HG03108 (cell line): ENCODE data around the gene OR2S2.
"Not testable (repeated sequence)": the region's sequence is repeated elsewhere in the genome, so short reads cannot be mapped to it uniquely, and the experiment has no call there.

Experiments used
- ATAC-seq: cut with Tn5 transposase; IDR thresholded peaks from one replicate; pipeline ENCODE4 v1.9.1; 2021; ENCODE audit warnings: moderate library complexity; ENCODE audit not compliant: unreplicated experiment

OR2S2 gene

DNA sequence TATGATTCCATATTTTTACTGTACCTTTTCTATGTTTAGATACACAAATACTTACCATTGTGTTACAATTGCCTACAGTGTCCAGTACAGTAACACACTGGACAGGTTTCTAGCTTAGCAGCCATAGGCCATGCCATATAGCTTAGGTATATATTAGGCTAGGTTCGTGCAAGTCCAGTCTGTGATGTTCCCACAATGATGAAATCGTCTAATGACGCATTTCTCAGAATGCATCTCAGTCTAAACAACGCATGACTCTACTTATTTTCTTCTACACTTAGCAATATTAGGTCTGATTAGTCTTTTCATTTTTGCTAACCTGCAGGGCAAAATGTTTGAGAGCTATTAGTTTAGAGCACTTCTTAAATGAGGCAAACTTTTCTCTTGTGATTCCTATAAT, 22.7 kb downstream of the OR2S2 start:
- no peak for ATAC-seq

DNA sequence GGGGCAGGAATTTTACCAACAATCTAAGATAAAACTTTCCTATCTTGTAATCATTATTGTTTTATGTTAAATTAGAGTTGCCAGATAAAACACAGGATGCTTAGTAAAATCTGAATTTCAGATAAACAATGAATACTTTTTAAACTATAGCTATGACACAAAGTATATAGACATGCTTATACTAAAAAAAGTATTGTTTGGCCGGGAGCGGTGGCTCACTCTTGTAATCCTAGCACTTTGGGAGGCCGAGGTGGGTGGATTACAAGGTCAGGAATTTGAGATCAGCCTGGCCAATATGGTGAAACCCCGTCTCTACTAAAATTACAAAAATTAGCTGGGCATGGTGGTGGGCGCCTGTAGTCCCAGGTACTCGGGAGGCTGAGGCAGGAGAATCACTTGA, 23.9 kb downstream of the OR2S2 start:
- ATAC-seq: not testable (repeated sequence)

DNA sequence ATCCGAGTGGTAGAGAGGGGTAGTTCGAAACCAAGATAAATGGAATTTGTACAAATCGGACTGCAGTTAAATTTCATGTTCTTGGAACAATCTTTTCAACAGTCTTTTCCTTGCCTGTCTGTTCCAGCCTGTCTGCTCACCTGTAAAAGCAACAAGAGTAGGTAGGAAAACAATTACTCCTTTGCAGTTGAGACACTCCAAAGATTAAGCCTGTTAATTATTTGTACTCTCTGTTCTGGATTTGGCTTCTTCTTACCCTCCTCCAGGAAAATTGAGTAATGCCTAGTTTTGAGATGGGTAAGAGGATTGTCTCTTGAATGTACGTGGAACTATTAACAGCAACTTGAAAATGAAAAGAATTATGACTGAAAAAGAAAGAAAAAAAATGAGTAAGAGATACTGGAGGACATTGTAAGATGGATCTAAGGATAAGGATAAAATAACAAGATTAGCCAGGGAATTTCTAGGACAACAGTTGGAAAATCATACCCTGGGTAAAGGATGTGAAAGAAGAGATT, 24.3 kb downstream of the OR2S2 start:
- ATAC-seq: no peak

DNA sequence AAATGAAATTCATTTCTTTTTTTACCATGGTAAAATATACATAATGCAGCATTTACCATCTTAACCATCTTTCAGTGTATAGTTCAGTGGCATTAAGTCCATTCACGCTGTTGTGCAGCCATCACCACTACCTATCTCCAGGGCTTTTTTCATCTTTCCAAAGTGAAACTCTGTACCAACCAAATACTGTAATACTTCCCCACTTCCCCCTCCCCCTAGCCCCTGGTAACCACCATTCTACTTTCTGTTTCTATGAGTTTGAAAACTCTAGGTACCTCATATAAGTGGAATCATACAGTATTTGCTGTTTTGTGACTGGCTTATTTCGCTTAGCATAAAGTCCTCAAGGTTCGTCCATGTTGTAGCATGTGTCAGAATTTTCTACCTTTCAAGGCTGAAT, 25.2 kb downstream of the OR2S2 start:
- ATAC-seq: no peak

DNA sequence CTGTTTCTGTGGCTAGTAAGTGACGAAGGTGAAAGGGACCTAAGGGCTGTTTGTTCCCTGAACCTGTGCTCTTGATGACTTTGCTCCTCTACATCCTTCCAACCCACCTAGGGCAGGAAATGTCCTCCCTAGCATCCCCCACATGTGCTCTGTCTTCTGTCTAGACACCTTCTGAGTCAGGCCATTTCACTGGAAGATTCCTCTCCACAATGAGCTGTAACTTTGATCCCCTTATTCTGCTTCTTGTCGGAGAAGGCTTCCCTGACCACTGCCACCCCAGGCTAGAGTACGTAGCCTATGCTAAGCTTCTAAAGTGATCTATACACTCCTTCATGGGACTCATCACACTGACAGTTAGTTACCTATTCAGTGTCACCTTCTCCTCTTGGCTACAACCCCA, 27.0 kb downstream of the OR2S2 start:
- no peak for ATAC-seq

DNA sequence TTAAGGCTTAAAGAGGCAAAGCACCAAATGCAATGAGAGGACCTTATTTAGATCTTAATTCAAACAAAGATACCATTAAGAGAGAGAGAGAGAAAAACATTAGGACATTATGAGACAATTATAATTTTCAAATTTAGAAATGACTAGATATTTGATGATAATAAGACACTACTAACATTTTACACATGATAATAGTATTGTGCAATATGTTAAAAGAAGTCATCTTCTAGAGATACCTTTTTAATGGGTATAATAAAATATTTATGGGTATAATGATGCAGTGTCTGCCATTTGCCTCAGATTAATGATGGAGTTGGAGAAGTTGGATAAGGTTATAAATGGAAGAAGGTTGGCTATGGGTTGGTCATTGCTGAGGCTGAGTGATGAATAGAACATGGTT, 27.4 kb downstream of the OR2S2 start:
- ATAC-seq: no peak

DNA sequence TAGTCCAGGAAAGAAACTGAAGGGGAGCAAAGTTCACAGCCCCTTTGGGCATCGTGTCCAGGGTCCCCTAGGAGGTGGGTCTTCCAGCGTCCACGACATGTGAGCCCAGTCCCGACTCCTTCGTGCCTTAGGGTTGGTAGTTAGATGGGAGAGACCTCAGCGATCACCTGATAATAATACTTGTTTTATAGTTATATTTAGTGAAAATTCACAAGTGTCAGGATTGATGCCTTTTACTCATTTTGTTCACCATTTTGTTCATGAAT, 28.6 kb downstream of the OR2S2 start:
- ATAC-seq: no peak

DNA sequence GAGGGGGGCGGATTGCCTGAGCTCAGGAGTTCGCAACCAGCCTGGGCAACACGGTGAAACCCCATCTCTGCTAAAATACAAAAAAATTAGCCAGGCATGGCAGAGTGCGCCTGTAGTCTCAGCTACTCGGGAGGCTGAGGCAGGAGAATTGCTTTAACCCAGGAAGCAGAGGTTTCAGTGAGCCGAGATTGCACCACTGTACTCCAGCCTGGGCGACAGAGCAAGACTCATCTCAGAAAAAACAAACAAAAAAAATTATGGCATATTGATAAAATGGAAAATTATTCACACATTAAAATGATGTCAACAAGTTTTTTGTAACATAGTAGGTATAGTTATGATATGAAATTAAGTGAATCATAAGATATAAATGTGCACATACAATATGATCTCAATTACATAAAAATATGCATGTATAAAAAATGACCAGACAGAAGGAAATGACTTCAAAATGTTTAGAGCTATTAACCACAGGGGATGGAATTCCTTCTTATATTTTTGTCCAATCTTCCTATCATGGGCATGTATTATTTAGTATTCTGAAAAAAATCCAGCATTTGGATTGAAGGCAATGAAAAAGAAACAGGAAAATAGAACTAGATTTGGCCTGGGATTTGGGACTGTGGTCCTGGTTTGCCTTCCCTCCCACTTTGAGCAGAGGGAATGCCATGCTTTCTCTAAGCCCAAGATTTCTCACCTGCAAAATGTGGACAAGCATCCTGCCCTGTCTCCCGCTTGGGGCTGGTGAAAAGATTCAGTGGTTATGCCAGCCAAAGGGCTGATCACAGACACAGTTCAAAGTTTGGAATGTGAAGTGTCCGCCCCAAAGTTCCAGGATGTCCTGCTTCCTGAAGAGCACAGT, 29.1 kb downstream of the OR2S2 start:
- no peak for ATAC-seq

DNA sequence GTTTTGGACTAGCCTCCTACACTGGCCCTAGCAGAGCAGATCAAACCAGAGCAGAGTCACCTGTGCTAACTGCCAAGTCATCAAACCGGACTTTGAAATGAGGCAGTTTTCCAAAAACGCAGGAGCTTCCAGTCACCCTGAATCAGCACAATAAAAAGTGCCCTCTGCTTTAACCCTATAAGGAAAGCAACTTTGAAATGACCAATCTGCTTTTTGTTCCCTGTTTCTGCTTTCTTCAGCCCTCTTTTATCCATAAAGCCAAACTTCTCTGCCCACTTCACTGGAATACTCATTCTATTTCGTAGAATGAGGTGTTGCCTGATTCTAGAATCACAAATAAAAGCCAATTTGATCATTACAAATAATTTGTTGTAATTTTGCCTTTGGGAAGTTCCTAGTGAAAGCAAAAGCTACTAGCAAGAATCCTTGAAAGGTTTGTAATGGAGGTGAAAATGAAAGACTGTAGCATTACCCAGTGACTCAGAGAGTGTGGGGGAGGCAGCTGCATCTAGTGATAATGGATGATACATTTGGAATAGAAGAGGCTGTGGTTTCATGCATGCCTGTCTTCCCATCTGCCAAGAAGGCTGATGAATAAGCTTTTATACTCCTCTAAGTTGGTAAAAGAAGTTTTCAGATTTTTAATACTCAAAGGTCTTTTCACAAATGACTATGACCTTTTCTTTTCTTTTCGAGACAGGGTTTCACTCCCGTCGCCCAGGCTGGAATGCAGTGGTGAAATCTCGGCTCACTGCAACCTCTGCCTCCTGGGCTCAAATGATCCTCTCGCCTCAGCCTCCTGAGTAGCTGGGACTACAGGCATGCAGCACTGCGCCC, 33.8 kb downstream of the OR2S2 start:
- ATAC-seq: no peak

DNA sequence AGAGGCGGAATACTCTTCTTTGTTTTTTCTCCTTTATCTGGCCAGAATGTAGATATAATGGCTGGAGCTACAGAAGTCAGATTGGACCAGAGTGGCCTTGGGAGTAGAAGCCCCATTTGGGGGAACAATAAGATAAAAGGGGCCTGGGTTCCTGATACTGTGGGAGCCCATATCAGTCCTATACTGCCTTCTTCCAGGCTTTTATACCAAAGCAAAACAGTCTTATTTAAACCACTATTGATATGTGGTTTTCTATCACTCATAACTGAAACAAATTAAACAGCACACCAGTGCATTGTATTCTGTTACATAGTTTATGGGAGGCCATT, 34.4 kb downstream of the OR2S2 start:
- ATAC-seq: no peak

DNA sequence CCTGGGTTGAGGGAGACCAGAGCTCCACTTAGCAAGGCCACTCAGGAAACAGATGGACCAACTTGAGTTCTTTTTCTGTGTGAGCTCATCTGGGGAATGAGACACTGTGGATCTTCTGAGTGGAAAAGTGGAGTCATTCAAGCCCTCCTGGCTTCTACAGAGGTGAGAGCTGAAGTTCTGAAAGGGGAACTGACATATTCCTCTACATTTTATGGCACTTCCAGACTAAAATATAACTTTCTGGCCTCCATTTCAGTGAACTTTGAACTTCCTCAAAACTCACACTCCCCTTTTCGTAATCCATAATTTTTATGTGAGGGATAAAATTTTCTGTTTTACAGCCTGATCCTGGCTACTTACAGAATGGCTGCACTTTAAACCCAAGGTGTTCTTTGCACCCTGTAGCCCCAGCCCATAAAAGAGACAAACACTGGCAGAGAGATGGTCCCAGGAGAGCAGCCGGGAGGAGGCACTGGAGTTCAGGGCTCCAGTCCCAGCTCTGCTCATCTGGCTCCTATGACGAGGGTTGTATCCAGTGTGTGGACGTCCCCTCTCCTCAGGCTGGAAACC, 37.8 kb downstream of the OR2S2 start:
- ATAC-seq: no peak

DNA sequence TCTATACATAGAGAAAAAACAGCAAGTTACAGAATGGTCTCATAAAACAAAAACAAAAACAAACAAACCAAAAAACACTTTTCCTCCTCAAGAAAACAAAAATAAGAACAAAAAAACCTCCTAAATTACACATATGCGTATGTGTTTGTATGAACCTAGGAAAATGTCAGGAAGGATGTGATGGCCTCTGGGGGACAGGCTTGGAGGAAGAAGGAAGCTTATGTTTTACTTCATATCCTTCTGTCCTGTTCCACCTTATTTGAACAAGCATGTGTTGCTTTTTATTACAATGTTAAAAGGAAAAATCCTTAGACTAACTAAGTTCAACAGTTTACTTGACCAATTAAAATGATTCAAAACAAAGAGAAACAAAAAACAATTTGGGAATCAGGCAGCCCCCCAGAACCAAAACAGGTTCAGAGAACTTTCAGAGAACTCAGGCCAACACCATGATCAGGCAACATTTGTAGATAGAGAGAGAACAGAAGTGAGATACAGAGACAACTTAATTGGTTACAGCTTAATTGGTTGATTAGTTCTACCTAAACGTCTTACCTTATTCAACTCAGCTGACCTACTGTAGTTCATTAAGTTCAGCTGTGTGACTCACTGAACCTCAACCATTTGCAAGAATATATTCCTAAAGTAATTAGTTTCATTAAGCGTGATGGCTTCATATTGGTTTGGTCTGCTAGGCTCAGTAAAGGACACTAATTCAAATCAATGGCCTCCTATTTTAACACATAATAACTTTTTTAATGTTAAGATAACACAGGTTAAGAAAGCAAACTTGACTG, 38.5 kb downstream of the OR2S2 start:
- ATAC-seq: no peak

DNA sequence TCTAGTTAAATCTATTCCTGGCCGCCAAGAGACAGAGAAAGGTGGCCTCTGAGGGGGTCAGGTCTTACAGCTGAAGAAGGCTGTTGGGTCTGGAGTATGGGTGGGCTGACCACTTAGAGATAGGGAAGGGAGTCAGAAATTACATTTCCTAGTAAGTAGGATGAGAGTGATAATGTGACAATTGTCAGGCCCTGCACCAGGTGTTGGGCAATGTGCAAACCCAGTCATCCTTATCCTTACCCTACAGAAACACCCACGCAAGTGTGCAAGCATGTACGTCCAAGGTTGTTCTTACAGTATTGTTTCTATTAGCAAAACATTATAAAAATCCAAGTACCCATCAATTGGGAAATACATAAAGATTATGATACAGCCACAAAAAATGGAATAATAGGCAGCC, 39.2 kb downstream of the OR2S2 start:
- no peak for ATAC-seq

DNA sequence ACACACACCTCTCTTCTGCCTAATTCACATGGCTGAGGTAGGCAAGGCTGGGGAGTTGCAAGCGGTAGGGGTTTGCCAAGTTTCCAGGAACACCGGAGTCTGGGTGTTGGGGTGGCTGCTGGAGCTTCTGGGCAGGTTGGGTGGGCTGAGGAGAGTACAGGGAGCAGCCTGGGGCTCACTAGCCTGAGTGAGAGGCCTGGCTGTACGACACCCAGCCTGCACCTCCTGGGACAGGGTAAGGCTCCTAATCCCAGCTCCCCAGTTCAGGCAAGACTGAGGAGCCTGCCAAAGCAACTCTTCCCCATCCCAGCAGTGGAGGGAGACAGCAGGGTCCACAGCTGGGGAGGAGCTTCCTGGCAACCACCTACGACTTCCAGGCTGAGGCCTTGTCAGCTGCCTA, 40.7 kb downstream of the OR2S2 start:
- ATAC-seq: no peak

DNA sequence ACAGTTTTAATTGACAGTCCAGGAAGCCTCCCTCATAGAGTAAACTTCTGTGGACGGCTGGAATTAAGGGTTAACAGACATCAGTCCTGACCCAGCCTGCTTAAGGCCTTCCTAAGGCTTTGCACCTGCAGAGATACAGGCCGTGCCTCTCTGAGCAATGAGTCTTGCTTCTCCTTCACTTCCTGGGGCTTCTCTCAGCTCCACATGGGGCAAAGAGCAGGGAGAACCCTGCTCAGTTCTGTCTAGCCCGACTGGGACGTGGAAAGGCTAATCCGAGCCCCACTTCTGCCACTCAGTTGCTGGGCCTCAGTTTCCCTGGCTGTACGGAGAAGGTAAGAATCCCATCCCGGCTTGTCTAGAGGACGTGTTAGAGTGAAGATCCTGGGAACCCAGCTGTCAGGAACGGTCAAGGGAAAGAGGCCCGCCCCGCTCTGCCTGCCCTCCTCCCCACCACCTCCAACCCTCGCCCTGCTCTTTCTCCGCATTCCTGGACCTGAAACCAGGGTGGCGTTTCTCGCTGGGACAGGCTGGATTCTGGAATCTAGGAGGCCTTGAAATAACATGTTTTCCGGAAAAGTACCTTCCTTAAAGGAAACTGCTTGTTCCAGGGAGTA, 42.2 kb downstream of the OR2S2 start:
- ATAC-seq: no peak

DNA sequence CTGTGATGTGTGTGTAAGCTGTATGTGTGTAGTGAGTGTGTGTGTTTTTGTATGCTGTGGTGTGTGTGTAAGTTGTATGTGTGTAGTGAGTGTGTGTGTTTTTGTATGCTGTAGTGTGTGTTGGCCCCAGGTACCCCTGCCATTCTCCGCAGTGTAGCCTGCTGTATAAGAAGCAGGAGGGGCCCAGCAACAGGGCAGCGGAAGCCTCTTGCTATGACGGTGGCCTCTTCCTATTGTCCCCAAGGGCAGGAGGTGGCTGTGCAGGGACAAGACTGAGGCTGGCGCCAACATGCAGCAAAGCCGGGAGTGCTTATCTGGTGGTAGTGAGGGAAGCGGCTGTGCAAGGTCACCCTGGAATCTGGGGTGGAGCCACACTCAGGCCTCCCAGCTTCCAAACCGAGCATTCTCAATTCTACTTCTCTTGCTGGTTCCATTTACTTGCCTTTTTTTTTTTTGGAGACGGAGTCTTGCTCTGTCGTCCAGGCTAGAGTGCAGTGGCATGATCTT, 43.6 kb downstream of the OR2S2 start:
- no peak for ATAC-seq

DNA sequence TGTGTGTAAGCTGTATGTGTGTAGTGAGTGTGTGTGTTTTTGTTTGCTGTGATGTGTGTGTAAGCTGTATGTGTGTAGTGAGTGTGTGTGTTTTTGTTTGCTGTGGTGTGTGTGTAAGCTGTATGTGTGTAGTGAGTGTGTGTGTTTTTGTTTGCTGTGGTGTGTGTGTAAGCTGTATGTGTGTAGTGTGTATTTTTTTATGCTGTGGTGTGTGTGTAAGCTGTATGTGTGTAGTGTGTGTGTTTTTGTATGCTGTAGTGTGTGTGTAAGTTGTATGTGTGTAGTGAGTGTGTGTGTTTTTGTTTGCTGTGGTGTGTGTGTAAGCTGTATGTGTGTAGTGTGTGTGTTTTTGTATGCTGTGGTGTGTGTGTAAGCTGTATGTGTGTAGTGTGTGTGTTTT, 44.5 kb downstream of the OR2S2 start:
- ATAC-seq: not testable (repeated sequence)

DNA sequence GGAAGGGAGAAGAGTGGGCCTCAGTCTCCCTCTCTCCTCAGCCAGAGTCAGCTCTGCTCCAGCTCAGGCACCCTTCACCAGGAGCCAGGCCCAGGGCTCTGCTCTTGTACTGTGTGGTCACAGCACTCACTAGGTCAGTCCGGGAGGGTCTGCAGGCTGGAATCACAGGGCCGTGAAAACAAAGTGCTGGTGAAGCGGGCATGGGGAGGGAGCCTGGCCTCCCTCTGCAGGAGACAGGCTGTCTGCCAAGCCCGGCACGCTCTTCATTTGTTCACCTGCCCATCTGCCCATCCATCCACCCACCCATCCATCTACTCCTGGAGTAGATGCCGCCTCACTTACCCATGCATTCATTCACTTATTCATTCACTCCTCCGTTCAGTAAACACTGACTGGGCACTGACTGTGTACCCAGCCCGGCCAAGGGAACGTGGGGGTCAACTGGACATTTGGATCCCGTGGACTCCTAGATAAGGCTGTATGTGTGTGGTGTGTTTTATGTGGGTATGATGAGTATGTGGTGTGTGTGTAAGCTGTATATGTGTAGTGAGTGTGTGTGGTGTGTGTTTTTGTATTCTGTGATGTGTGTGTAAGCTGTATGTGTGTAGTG, 45.1 kb downstream of the OR2S2 start:
- ATAC-seq: no peak

DNA sequence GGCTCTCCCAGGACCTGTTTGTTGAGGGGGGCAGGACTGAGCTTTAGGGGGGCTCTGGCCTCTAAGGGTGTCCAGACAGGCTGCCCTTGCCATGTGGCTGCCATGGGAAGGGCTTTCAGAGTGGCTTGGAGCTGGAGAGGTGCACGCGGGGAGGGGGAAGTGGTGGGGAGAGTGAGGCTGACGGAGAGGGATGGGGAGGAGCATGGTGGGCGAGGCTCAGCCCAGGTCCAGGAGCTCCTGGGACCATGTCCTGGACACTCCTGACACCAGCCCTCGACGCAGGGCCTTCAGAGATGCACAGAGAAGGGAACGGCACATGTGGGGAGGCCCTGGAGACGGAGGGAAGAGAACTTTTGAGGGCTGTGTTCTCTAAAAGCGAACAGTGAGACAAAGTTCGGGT, 46.3 kb downstream of the OR2S2 start:
- no peak for ATAC-seq
